Trophoblast cell (in vitro differentiated cells and primary cell): ENCODE data around the gene BCL7A. TPM values are rescaled to one million over a fixed set of nuclear protein-coding genes. Genes with fewer than 3 reads are reported as not detected.

Experiments used
- DNase-seq, 2 donors: peaks; one replicate each; pipeline ENCODE4 v3.0.0-alpha.2; 2016
- H2AFZ ChIP-seq: 2 replicates; pipeline ENCODE4 v1.6.1; 2013; ENCODE audit warnings: low read length, moderate library complexity, mild to moderate bottlenecking; ENCODE audit not compliant: insufficient read depth, poor library complexity
- H2AK5ac ChIP-seq: 2 replicates; pipeline ENCODE4 v1.6.1; 2013; ENCODE audit warnings: mild to moderate bottlenecking, low read length
- H2BK120ac ChIP-seq: 2 replicates; pipeline ENCODE4 v1.6.1; 2013; ENCODE audit warnings: low read length, mild to moderate bottlenecking, moderate library complexity; ENCODE audit not compliant: insufficient read depth, poor library complexity
- H2BK12ac ChIP-seq: 2 replicates; pipeline ENCODE4 v1.6.1; 2013; ENCODE audit warnings: mild to moderate bottlenecking, low read length, moderate library complexity
- H2BK5ac ChIP-seq: 2 replicates; pipeline ENCODE4 v1.6.1; 2013; ENCODE audit warnings: low read length, low read depth, moderate library complexity, mild to moderate bottlenecking; ENCODE audit not compliant: poor library complexity
- H3K14ac ChIP-seq: 2 replicates; pipeline ENCODE4 v1.6.1; 2013; ENCODE audit warnings: mild to moderate bottlenecking, low read length
- H3K18ac ChIP-seq: 2 replicates; pipeline ENCODE4 v1.6.1; 2013; ENCODE audit warnings: mild to moderate bottlenecking, low read length
- H3K23ac ChIP-seq: 2 replicates; pipeline ENCODE4 v1.6.1; 2013; ENCODE audit warnings: low read length
- H3K27ac ChIP-seq: 2 replicates; pipeline ENCODE4 v1.5.1; 2013; ENCODE audit warnings: low read depth, mild to moderate bottlenecking, inconsistent platforms, low read length, moderate library complexity
- H3K27me3 ChIP-seq: 2 replicates; pipeline ENCODE4 v1.6.1; 2013; ENCODE audit warnings: inconsistent platforms, mild to moderate bottlenecking, low read length, moderate library complexity; ENCODE audit not compliant: insufficient read depth
- H3K36me3 ChIP-seq, 2 experiments: 1 replicate in 1 of 2; 2 replicates in 1 of 2; pipeline ENCODE4 v1.6.1; 2013; ENCODE audit warnings: low read length in 2 of 2, mild to moderate bottlenecking in 2 of 2, moderate library complexity in 1 of 2; ENCODE audit not compliant: insufficient read depth in 2 of 2, control insufficient read depth in 1 of 2
- H3K4ac ChIP-seq: 2 replicates; pipeline ENCODE4 v1.6.1; 2013; ENCODE audit warnings: low read depth, mild to moderate bottlenecking, low read length, moderate library complexity
- H3K4me1 ChIP-seq, 2 experiments: 1 replicate in 1 of 2; 2 replicates in 1 of 2; pipeline ENCODE4 v1.6.1; 2013; ENCODE audit warnings: low read length in 2 of 2, mild to moderate bottlenecking in 2 of 2, moderate library complexity in 1 of 2; ENCODE audit not compliant: insufficient read depth in 2 of 2, control insufficient read depth in 1 of 2
- H3K4me2 ChIP-seq: 2 replicates; pipeline ENCODE4 v1.6.1; 2013; ENCODE audit warnings: inconsistent platforms, mild to moderate bottlenecking, low read length, moderate library complexity
- H3K4me3 ChIP-seq: 2 replicates; pipeline ENCODE4 v1.5.1; 2013; ENCODE audit warnings: mild to moderate bottlenecking, low read depth, low read length, inconsistent platforms
- H3K79me1 ChIP-seq: one replicate; pipeline ENCODE4 v1.6.1; 2013; ENCODE audit warnings: low read length
- H3K79me2 ChIP-seq: 2 replicates; pipeline ENCODE4 v1.6.1; 2013; ENCODE audit warnings: low read length, mild to moderate bottlenecking; ENCODE audit not compliant: control insufficient read depth, insufficient read depth, poor library complexity
- H3K9ac ChIP-seq: 2 replicates; pipeline ENCODE4 v1.6.1; 2013; ENCODE audit warnings: mild to moderate bottlenecking, low read length
- H3K9me3 ChIP-seq: 2 replicates; pipeline ENCODE4 v1.6.1; 2013; ENCODE audit warnings: low read depth, mild to moderate bottlenecking, control low read depth, inconsistent platforms, low read length; ENCODE audit not compliant: insufficient read depth
- H4K12ac ChIP-seq: 2 replicates; pipeline ENCODE4 v1.6.1; 2013; ENCODE audit warnings: low read depth, mild to moderate bottlenecking, low read length, moderate library complexity
- H4K8ac ChIP-seq: 2 replicates; pipeline ENCODE4 v1.6.1; 2013; ENCODE audit warnings: low read depth, mild to moderate bottlenecking, low read length, moderate library complexity
- H4K91ac ChIP-seq: one replicate; pipeline ENCODE4 v1.6.1; 2013; ENCODE audit warnings: low read depth, mild to moderate bottlenecking, low read length, moderate library complexity
- WGBS: extraction: QIAGEN DNeasy Blood & Tissue Kit; methylation state at CpG from one replicate; pipeline ENCODE4 v1.1.7; 2013; ENCODE audit warnings: missing lambda C conversion rate; ENCODE audit not compliant: insufficient read length, insufficient coverage; ENCODE audit errors: extremely low coverage; 5-methylcytosine and 5-hydroxymethylcytosine counted together
- polyA plus RNA-seq: library from polyadenylated mRNA; stranded (reverse); fragments of 200-250 nt; gene quantifications from 2 replicates; pipeline ENCODE4 v1.2.3, GENCODE V29; 2013

BCL7A gene
- 5.1 and 5.2 TPM in 2 replicates for polyA plus RNA-seq

- Histone ChIP-seq H3K79me1 (peaks cover 9% of the 10 kb centered on the region), H4K8ac (peak within 1 kb of the TSS; percentile 72), H3K4me2 (peak within 1 kb of the TSS; percentile 99), H3K36me3 (no peaks in the 10 kb centered on the region), H4K12ac (peak within 1 kb of the TSS; percentile 12), H3K27ac (peak within 1 kb of the TSS; percentile 12), H2AFZ (peak within 1 kb of the TSS; percentile 73), H3K14ac (peak within 1 kb of the TSS; percentile 46), H3K4me3 (peak within 1 kb of the TSS; percentile 89), H3K27me3 (peaks cover 6% of the 10 kb centered on the region), H3K23ac (no peak within 1 kb of the TSS), H2BK120ac (peak within 1 kb of the TSS; percentile 46), H3K9ac (peak within 1 kb of the TSS; percentile 57), H4K91ac (peak within 1 kb of the TSS; percentile 45), H2BK12ac (no peak within 1 kb of the TSS), H3K18ac (peak within 1 kb of the TSS; percentile 78), H3K79me2 (peaks cover 8% of the 10 kb centered on the region), H3K4ac (peak within 1 kb of the TSS; percentile 67), H2BK5ac (no peak within 1 kb of the TSS), H2AK5ac (no peak within 1 kb of the TSS), H3K9me3 (peaks cover 5% of the 10 kb centered on the region), H3K4me1 (peaks cover 7 to 8% of the 10 kb centered on the region in 2 experiments)
- peak in 1 of 2 donors; percentile 30 for DNase-seq
- WGBS: no CpG with 5 or more reads among the region's 83 CpGs
These were observed at the start of gene BCL7A for GRCh38 chr12:122021822-122022392. Gene BCL7A (plus strand): TSS chr12:122021884. CDS start chr12:122022092, 208 bp downstream.

- no CpG with 5 or more reads among the region's 13 CpGs for WGBS
- DNase-seq: no peak
These were observed 47.4 kb upstream of the BCL7A start for GRCh38 chr12:121974026-121974985.

GRCh38 chr12:121975021-121975420, 46.7 kb upstream of the BCL7A start:
- H3K79me1 ChIP-seq: no peaks in the 10 kb centered on the region
- no peak overlapping the region for H2BK5ac ChIP-seq
- no peak overlapping the region for H3K14ac ChIP-seq
- no peak overlapping the region for H3K27ac ChIP-seq
- H4K91ac ChIP-seq: no peak overlapping the region
- H3K4me2 ChIP-seq: no peak overlapping the region
- no peaks in the 10 kb centered on the region for H3K79me2 ChIP-seq
- H2AK5ac ChIP-seq: no peak overlapping the region
- H4K8ac ChIP-seq: no peak overlapping the region
- no peaks in the 10 kb centered on the region for H3K36me3 ChIP-seq
- H3K9ac ChIP-seq: no peak overlapping the region
- H3K9me3 ChIP-seq: peaks cover 7% of the 10 kb centered on the region
- no peak overlapping the region for H2AFZ ChIP-seq
- no peak overlapping the region for H3K23ac ChIP-seq
- H3K27me3 ChIP-seq: no peaks in the 10 kb centered on the region
- WGBS: no CpG with 5 or more reads among the region's 6 CpGs
- no peak for DNase-seq
- no peak overlapping the region for H3K18ac ChIP-seq
- H3K4ac ChIP-seq: no peak overlapping the region
- no peak overlapping the region for H4K12ac ChIP-seq
- H2BK12ac ChIP-seq: no peak overlapping the region
- no peak overlapping the region for H3K4me3 ChIP-seq
- no peaks in the 10 kb centered on the region for H3K4me1 ChIP-seq
- no peak overlapping the region for H2BK120ac ChIP-seq

More at GRCh38 chr12:121974026-121974985, 47.4 kb upstream of the BCL7A start:
- H3K27ac ChIP-seq: no peak overlapping the region
- no peak overlapping the region for H4K8ac ChIP-seq
- no peak overlapping the region for H2BK12ac ChIP-seq
- no peak overlapping the region for H3K9ac ChIP-seq
- H2AFZ ChIP-seq: no peak overlapping the region
- no peak overlapping the region for H3K14ac ChIP-seq
- H3K27me3 ChIP-seq: no peaks in the 10 kb centered on the region
- H3K36me3 ChIP-seq: no peaks in the 10 kb centered on the region
- H3K18ac ChIP-seq: no peak overlapping the region
- peaks cover 7% of the 10 kb centered on the region for H3K9me3 ChIP-seq
- H2BK5ac ChIP-seq: no peak overlapping the region
- H3K4ac ChIP-seq: no peak overlapping the region
- H3K23ac ChIP-seq: no peak overlapping the region
- no peak overlapping the region for H2BK120ac ChIP-seq
- H3K79me1 ChIP-seq: no peaks in the 10 kb centered on the region
- no peak overlapping the region for H3K4me3 ChIP-seq
- no peaks in the 10 kb centered on the region for H3K79me2 ChIP-seq
- H2AK5ac ChIP-seq: no peak overlapping the region
- no peaks in the 10 kb centered on the region for H3K4me1 ChIP-seq
- no peak overlapping the region for H4K91ac ChIP-seq
- no peak overlapping the region for H4K12ac ChIP-seq
- H3K4me2 ChIP-seq: no peak overlapping the region

- Histone ChIP-seq H3K4ac (no peak overlapping the region), H4K12ac (no peak overlapping the region), H2BK120ac (no peak overlapping the region), H3K9me3 (peaks cover 3% of the 10 kb centered on the region), H3K14ac (no peak overlapping the region), H3K27ac (no peak overlapping the region), H3K18ac (no peak overlapping the region), H3K4me2 (no peak overlapping the region), H2AK5ac (no peak overlapping the region), H2AFZ (no peak overlapping the region), H3K27me3 (no peaks in the 10 kb centered on the region), H2BK12ac (no peak overlapping the region), H3K23ac (no peak overlapping the region), H3K79me2 (no peaks in the 10 kb centered on the region), H4K91ac (no peak overlapping the region), H3K4me3 (no peak overlapping the region), H3K4me1 (no peaks in the 10 kb centered on the region), H3K79me1 (no peaks in the 10 kb centered on the region), H3K36me3 (no peaks in the 10 kb centered on the region), H4K8ac (no peak overlapping the region), H3K9ac (no peak overlapping the region), H2BK5ac (no peak overlapping the region)
- DNase-seq: no peak
- WGBS: no CpG with 5 or more reads among the region's 5 CpGs
These were observed 44.7 kb upstream of the BCL7A start for GRCh38 chr12:121976950-121977349.
